H1 (cell line): ENCODE measurements around the gene XPOT. TPM values are rescaled to one million over a fixed set of nuclear protein-coding genes. Genes with fewer than 3 reads are reported as not detected.

Experiments
- SIN3A ChIP-seq, 2 experiments: IDR thresholded peaks in 1 of 2; conservative IDR thresholded peaks in 1 of 2; 2 replicates each; pipeline ENCODE4 v1.6.1; 2011 to 2012; ENCODE audit warnings: low read length in 2 of 2, improper control_type of control experiment in 1 of 2, low read depth in 1 of 2, mild to moderate bottlenecking in 1 of 2
- polyA plus RNA-seq, 7 experiments: library from polyadenylated mRNA; depleted of rRNA in 3 of 7; stranded (reverse) in 5 of 7; unstranded in 2 of 7; fragments of >200 nt in 5 of 7; fragments of 200-250 nt in 2 of 7; gene quantifications; 1 replicate in 5 of 7; 2 replicates in 1 of 7; 4 replicates in 1 of 7; pipeline versions ENCODE4 v1.2.1 to v1.2.3, GENCODE V29; 2011 to 2013; ENCODE audit warnings: missing spikeins in 2 of 7, mixed read lengths in 2 of 7
- total RNA-seq: library from RNA; stranded (reverse); fragmentation: NEBNext Ultra II Directional; extraction: Animal tissue kit (Norgen Biotek cat#: 25700); gene quantifications from 2 replicates; pipeline ENCODE4 v1.2.1, GENCODE V29; 2021

XPOT gene
- total and polyA plus RNA-seq, 2 of the 8 experiments (the other 6 are each of a cell fraction or from before 2014, with no cell fraction given): 38.8 to 176 TPM

GRCh38 chr12:64407342-64408223 lies 3.4 kb downstream of the XPOT start (continued):
- TF ChIP-seq SIN3A (conservative IDR thresholded peaks at IDR 0.05 in 1 of 2, IDR thresholded peaks at IDR 0.05 in 1 of 2; ENCODE audit: low read depth in 1 of 2, low read length in 2 of 2): no peak
